ENCODE data around the gene NMNAT3.

GRCh38 chr3:139546772-139547171, 131.0 kb downstream of the NMNAT3 start:
- TF ChIP-seq CTCF (IDR thresholded peaks at IDR 0.05) = no peak
- no peak for TF ChIP-seq POLR2A (IDR thresholded peaks at IDR 0.05)
- no peak for TF ChIP-seq EP300 (IDR thresholded peaks at IDR 0.05)

Measured in stomach (tissue), 4 donors.